Activated B cell treated with CpG ODN at 0.5 μM for 24 hours (primary cell): ENCODE measurements around the gene MARK3. TPM values are rescaled to one million over a fixed set of nuclear protein-coding genes. Genes with fewer than 3 reads are reported as not detected.

Experiments used
- ATAC-seq: fragments of 200-7000 bp; cut with Tn5 transposase; one replicate; pipeline ENCODE4 v1.10.0; 2021; ENCODE audit warnings: low read depth, mild to moderate bottlenecking, moderate library complexity
- CTCF ChIA-PET: fragments of 350-600 bp; sonication (Branson Sonifier 250); formaldehyde crosslinking; loops from one replicate; lab custom pipeline; 2021; ENCODE audit warnings: antibody characterized with exemption; lab: Charles Lee
- POLR2A ChIA-PET: fragments of 350-600 bp; sonication (Branson Sonifier 250); formaldehyde crosslinking; loops from one replicate; lab custom pipeline; 2021; ENCODE audit warnings: antibody characterized with exemption; lab: Charles Lee
- DNase-seq: peaks from one replicate; pipeline ENCODE4 v3.0.0; 2022
- H3K27ac Mint-ChIP-seq: one replicate; pipeline ENCODE4 v1.8.0; 2020; ENCODE audit warnings: mixed read lengths
- H3K27me3 Mint-ChIP-seq: one replicate; pipeline ENCODE4 v1.8.0; 2021; ENCODE audit warnings: mixed read lengths
- H3K36me3 Mint-ChIP-seq: one replicate; pipeline ENCODE4 v1.8.0; 2021; ENCODE audit warnings: low read depth, mixed read lengths
- H3K4me1 Mint-ChIP-seq: one replicate; pipeline ENCODE4 v1.8.0; 2021; ENCODE audit warnings: mixed read lengths
- H3K4me3 Mint-ChIP-seq: one replicate; pipeline ENCODE4 v1.8.0; 2020; ENCODE audit warnings: mild to moderate bottlenecking, mixed read lengths
- H3K9me3 Mint-ChIP-seq: one replicate; pipeline ENCODE4 v1.8.0; 2020; ENCODE audit warnings: mixed read lengths
- intact Hi-C: fragments of 100-400 bp; cut with micrococcal nuclease; formaldehyde crosslinking; loops from one replicate; pipeline ENCODE4 v1.15.1; 2024
- total RNA-seq: library from RNA; stranded (reverse); gene quantifications from 2 replicates; pipeline ENCODE4 v1.2.3, GENCODE V29; 2022
- TF ChIP-seq, protein P1 (sequence below): fragments of 200-600 bp; IDR thresholded peaks from one replicate; pipeline ENCODE4 v1.8.0; 2022; ENCODE audit warnings: antibody characterized with exemption, mild to moderate bottlenecking

MARK3 gene
- total RNA-seq, 1 donor from 2014 or later: 110 TPM

DNA sequence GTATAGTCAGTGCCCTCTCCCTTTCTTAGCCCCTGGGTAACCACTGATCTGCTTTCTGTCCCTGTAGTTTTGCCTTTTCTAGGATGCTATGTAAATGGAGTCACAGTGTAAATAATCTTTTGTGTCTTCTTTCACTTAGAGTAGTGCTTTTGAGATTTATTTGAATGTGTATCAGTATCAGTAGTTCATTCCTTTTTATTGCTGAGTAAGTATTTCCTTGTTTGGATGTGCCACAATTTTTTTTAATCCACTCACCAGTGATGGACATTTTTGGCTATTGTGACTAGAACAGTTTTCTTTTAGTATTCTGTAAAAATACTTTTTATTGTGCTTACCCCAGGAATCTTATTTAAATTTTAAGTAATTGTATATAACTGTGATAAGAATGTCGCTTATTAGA, 3.4 kb downstream of the MARK3 start:
- ATAC-seq (no peak), DNase-seq (no peak)
- Mint-ChIP-seq H3K9me3 (no peaks in the 10 kb centered on the region), H3K4me3 (no peak overlapping the region), H3K27ac (no peak overlapping the region), H3K27me3 (no peaks in the 10 kb centered on the region), H3K36me3 (peaks cover 10% of the 10 kb centered on the region), H3K4me1 (peaks cover 62% of the 10 kb centered on the region)
- ChIA-PET POLR2A (interaction anchor here (0.6 kb wide), 1 partner anchor 1559 kb away, joined by 4 read pairs; no protein-coding TSS in a partner anchor), CTCF (no interaction called here)
- TF ChIP-seq, protein P1, sequence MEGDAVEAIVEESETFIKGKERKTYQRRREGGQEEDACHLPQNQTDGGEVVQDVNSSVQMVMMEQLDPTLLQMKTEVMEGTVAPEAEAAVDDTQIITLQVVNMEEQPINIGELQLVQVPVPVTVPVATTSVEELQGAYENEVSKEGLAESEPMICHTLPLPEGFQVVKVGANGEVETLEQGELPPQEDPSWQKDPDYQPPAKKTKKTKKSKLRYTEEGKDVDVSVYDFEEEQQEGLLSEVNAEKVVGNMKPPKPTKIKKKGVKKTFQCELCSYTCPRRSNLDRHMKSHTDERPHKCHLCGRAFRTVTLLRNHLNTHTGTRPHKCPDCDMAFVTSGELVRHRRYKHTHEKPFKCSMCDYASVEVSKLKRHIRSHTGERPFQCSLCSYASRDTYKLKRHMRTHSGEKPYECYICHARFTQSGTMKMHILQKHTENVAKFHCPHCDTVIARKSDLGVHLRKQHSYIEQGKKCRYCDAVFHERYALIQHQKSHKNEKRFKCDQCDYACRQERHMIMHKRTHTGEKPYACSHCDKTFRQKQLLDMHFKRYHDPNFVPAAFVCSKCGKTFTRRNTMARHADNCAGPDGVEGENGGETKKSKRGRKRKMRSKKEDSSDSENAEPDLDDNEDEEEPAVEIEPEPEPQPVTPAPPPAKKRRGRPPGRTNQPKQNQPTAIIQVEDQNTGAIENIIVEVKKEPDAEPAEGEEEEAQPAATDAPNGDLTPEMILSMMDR: no peak
- intact Hi-C loops: loop anchor here (5.0 kb wide), 3 partner anchors 239 to 1426 kb away; partner anchors contain the start of genes DYNC1H1 and KLC1

GRCh38 chr14:103390605-103391004, 5.4 kb downstream of the MARK3 start:
- TF ChIP-seq, protein P1: no peak
- H3K4me3 Mint-ChIP-seq: no peak overlapping the region
- ChIA-PET POLR2A (interaction anchor here (0.5 to 2.4 kb wide), 4 partner anchors 34 to 782 kb away, joined by 4 to 18 read pairs (median 6); partner anchors contain the start of gene EIF5), CTCF (interaction anchor here (0.9 to 3.1 kb wide), 13 partner anchors 9 to 286 kb away, joined by 3 to 29 read pairs (median 4); partner anchors contain the start of gene EIF5)
- ATAC-seq (no peak), DNase-seq (no peak)
- H3K4me1 Mint-ChIP-seq: peaks cover 69% of the 10 kb centered on the region
- H3K27me3 Mint-ChIP-seq: no peaks in the 10 kb centered on the region
- peaks cover 12% of the 10 kb centered on the region for H3K36me3 Mint-ChIP-seq
- no peak overlapping the region for H3K27ac Mint-ChIP-seq
- no peaks in the 10 kb centered on the region for H3K9me3 Mint-ChIP-seq
- intact Hi-C loops: loop anchor here (1.0 kb wide), 2 partner anchors 55 to 315 kb away; no protein-coding TSS in a partner anchor

- POLR2A ChIA-PET: interaction anchor here (0.5 to 2.4 kb wide), 4 partner anchors 34 to 782 kb away, joined by 4 to 18 read pairs (median 6); partner anchors contain the start of gene EIF5
- Mint-ChIP-seq H3K27ac (peak overlapping the region; percentile 43), H3K36me3 (peaks cover 9% of the 10 kb centered on the region), H3K4me3 (no peak overlapping the region), H3K9me3 (no peaks in the 10 kb centered on the region), H3K4me1 (peaks cover 72% of the 10 kb centered on the region), H3K27me3 (no peaks in the 10 kb centered on the region)
- DNase-seq (no peak), ATAC-seq (peak; percentile 82)
- intact Hi-C loops: loop anchor here (1.0 kb wide), 1 partner anchor 56 kb away; no protein-coding TSS in a partner anchor
- CTCF ChIA-PET: interaction anchor here (0.7 to 3.1 kb wide), 16 partner anchors 9 to 287 kb away, joined by 3 to 29 read pairs (median 4); partner anchors contain the start of gene EIF5
- TF ChIP-seq, protein P1: no peak
Measured at GRCh38 chr14:103391048-103391447, 5.8 kb downstream of the MARK3 start.

GRCh38 chr14:103392106-103392505, 6.9 kb downstream of the MARK3 start:
- ATAC-seq (no peak), DNase-seq (no peak)
- peaks cover 5% of the 10 kb centered on the region for H3K36me3 Mint-ChIP-seq
- H3K4me1 Mint-ChIP-seq: peaks cover 71% of the 10 kb centered on the region
- H3K4me3 Mint-ChIP-seq: no peak overlapping the region
- no peaks in the 10 kb centered on the region for H3K9me3 Mint-ChIP-seq
- peak overlapping the region; percentile 63 for H3K27ac Mint-ChIP-seq
- no peaks in the 10 kb centered on the region for H3K27me3 Mint-ChIP-seq
- CTCF ChIA-PET: interaction anchor here (1.6 to 3.1 kb wide), 3 partner anchors 15 to 56 kb away, joined by 4 to 29 read pairs (median 8); partner anchors contain the start of gene EIF5
- POLR2A ChIA-PET: interaction anchor here (2.4 kb wide), 1 partner anchor 58 kb away, joined by 18 read pairs; the partner anchor contains the start of gene EIF5
- intact Hi-C loops: no loop called here
- TF ChIP-seq, protein P1: no peak

- Mint-ChIP-seq H3K9me3 (no peaks in the 10 kb centered on the region), H3K36me3 (peaks cover 5% of the 10 kb centered on the region), H3K27me3 (no peaks in the 10 kb centered on the region), H3K27ac (no peak overlapping the region), H3K4me3 (no peak overlapping the region), H3K4me1 (peaks cover 68% of the 10 kb centered on the region)
- POLR2A ChIA-PET: no interaction called here
- intact Hi-C loops: no loop called here
- TF ChIP-seq, protein P1: no peak
- DNase-seq (no peak), ATAC-seq (no peak)
- CTCF ChIA-PET: interaction anchor here (3.1 kb wide), 1 partner anchor 57 kb away, joined by 29 read pairs; the partner anchor contains the start of gene EIF5
Measured at GRCh38 chr14:103392572-103392971, 7.4 kb downstream of the MARK3 start.
